AG20443 (cell line): ENCODE measurements around the gene OR2T27.
"Not testable (repeated sequence)": the region's sequence is repeated elsewhere in the genome, so short reads cannot be mapped to it uniquely, and the experiment has no call there.

Experiments
- DNase-seq: peaks from one replicate; pipeline ENCODE4 v3.0.0; 2012; ENCODE audit warnings: low spot score, mixed read lengths

Gene OR2T27

GRCh38 chr1:248640906-248641305 lies 14.4 kb downstream of the OR2T27 start:
- DNase-seq, result not testable (repeated sequence)

- DNase-seq, result not testable (repeated sequence)
Observed at GRCh38 chr1:248639652-248640051, 15.7 kb downstream of the OR2T27 start.

- not testable (repeated sequence) for DNase-seq
Observed at GRCh38 chr1:248636612-248637011, 18.7 kb downstream of the OR2T27 start.

GRCh38 chr1:248634991-248635390 lies 20.3 kb downstream of the OR2T27 start, which contains the start of gene OR2T11:
TSS of gene OR2T11 (minus strand) at chr1:248635091. CDS start at chr1:248627128, 7,963 bp downstream.
- DNase-seq, result not testable (repeated sequence)

GRCh38 chr1:248631354-248632008 lies 23.8 kb downstream of the OR2T27 start:
- no peak for DNase-seq

- no peak for DNase-seq
Observed at GRCh38 chr1:248630551-248630950, 24.8 kb downstream of the OR2T27 start.

GRCh38 chr1:248627971-248628844 lies 27.1 kb downstream of the OR2T27 start:
- no peak for DNase-seq

- DNase-seq, result no peak
Observed at GRCh38 chr1:248625971-248626370, 29.4 kb downstream of the OR2T27 start.

GRCh38 chr1:248625166-248625565 lies 30.2 kb downstream of the OR2T27 start:
- DNase-seq, result no peak

- peak; percentile 50 for DNase-seq
Observed at GRCh38 chr1:248622570-248623001, 32.7 kb downstream of the OR2T27 start.

- no peak for DNase-seq
Observed at GRCh38 chr1:248621770-248622169, 33.6 kb downstream of the OR2T27 start.

- peak; percentile 55 for DNase-seq
Observed at GRCh38 chr1:248618878-248619277, 36.5 kb downstream of the OR2T27 start.

GRCh38 chr1:248618119-248618518 lies 37.2 kb downstream of the OR2T27 start:
- no peak for DNase-seq

GRCh38 chr1:248613742-248614141 lies 41.6 kb downstream of the OR2T27 start:
- DNase-seq, result no peak

GRCh38 chr1:248611883-248612414 lies 43.4 kb downstream of the OR2T27 start:
- no peak for DNase-seq

GRCh38 chr1:248610301-248610700 lies 45.0 kb downstream of the OR2T27 start:
- no peak for DNase-seq
